Measurements from ENCODE around the gene ORMDL2.

- TF ChIP-seq CTCF (IDR thresholded peaks at IDR 0.05; ENCODE audit: low read depth, low read length, poor library complexity, severe bottlenecking) (no peak), EZH2phosphoT487 (IDR thresholded peaks at IDR 0.05; ENCODE audit: borderline replicate concordance, low read length) (no peak)
Observed at GRCh38 chr12:55816881-55817344, 928 bp upstream of the ORMDL2 start.

All from DOHH2 (cell line).